GM18870 (cell line): ENCODE measurements around the gene COX17.
"Not testable (repeated sequence)": the region's sequence is repeated elsewhere in the genome, so short reads cannot be mapped to it uniquely, and the experiment has no call there.

Source experiments
- ATAC-seq: cut with Tn5 transposase; IDR thresholded peaks from one replicate; pipeline ENCODE4 v1.9.1; 2021; ENCODE audit warnings: moderate library complexity; ENCODE audit not compliant: unreplicated experiment

COX17 gene

DNA sequence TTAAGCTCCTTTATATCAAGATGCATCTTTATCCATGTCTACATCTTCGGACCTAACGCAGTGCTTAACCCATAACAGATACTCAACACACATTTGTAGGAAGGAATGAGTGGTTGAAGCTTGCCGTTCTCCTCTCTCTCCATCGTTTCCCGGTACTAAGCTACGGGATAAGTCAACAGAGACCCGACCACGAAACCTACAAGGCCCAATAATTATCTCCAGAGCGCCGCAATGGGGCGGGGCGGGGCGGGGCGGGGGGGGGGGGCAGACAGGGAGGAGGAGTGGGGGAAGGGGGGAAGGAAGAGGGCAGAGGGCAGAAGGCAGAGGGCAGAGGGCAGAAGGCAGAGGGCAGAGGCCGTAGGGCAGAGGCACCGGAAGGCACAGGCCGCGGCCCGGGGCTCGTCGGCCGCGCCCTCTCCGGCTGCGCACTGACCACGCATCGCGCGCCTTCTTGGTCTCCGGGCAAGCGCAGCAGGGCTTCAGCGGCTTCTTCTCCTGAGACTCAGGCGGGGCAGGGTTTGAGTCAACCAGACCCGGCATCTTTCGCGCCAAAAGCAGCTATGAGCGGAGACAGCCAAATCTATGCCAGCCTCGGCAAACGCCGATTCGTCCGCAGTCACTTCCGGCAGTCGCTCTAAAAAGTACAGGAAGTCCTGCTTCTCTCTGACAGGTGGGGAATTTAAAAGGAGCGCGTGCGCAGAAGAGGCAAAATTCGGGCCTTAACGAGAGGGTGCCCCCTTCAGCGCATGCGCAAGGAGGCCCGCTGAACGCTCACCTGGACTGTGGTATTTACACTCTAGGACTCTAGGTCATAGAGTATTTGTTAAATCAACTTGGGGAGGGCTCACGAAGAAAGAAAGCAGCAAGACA, at the start of gene COX17:
Gene COX17, minus strand, starts transcription at position 636 of the 870 bp plus-strand sequence. Its CDS starts 96 bp downstream, at position 540.
- peak; percentile 92 for ATAC-seq

DNA sequence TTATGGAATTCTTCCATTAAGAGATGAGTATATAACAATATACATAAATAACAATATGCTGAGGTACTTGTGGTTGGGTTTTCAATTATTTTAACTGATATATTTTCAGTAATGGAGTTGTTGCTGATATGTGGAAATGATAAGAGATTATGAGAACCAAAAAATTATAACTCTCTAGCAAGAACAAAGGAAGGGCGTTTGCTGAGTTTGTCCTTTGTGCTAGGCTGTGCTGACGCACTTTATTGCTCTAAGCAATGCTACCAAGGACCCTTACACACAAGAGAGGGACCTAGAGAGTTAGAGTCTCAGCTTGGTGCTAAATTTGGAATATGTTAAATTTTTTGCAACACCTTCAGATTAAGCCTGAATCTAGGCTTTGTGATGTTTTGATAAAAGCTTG, 49.7 kb upstream of the COX17 start:
- no peak for ATAC-seq

- ATAC-seq: no peak
Observed at GRCh38 chr3:119723022-119723421, 45.8 kb upstream of the COX17 start.

DNA sequence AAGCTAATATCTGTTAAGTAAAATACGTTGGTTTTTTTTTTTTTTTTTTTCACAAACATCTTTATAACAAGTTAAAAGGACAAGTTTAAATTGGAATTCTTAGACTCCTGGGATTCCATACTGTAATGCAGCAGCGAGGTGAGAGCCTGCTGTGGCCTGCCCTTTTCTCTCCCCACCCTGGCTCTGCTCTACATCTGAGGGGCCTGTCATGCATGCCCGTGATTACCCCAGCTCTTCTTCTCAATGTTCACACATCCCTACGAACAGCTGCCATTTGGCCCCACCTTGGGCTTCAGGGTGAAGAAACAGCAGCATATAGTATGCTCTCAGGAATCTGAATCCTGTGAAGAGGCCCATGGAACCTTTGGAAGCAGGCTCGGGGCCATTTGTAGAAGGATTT, 40.3 kb upstream of the COX17 start:
- no peak for ATAC-seq

- no peak for ATAC-seq
Observed at GRCh38 chr3:119716998-119717397, 39.8 kb upstream of the COX17 start.

DNA sequence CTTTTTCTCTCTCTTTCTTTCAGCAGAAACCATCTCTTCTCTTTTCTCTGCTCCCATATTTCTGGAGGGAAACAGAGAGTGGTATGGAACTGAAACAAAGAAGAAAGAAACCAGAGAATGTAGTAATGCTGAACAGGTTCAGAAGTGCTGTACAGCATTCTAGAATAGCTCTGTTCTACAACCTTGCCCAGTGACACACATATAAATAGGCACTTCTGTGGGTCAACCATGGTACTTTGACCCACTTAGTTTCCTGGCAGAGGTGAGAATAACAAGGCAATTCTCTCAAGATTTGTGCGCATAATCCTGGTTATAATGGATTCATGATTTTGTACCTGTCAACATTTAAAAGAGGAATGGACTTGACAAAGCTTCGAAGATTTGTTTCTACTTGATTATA, 37.9 kb upstream of the COX17 start:
- ATAC-seq: no peak

- no peak for ATAC-seq
Observed at GRCh38 chr3:119703820-119704531, 26.8 kb upstream of the COX17 start.

DNA sequence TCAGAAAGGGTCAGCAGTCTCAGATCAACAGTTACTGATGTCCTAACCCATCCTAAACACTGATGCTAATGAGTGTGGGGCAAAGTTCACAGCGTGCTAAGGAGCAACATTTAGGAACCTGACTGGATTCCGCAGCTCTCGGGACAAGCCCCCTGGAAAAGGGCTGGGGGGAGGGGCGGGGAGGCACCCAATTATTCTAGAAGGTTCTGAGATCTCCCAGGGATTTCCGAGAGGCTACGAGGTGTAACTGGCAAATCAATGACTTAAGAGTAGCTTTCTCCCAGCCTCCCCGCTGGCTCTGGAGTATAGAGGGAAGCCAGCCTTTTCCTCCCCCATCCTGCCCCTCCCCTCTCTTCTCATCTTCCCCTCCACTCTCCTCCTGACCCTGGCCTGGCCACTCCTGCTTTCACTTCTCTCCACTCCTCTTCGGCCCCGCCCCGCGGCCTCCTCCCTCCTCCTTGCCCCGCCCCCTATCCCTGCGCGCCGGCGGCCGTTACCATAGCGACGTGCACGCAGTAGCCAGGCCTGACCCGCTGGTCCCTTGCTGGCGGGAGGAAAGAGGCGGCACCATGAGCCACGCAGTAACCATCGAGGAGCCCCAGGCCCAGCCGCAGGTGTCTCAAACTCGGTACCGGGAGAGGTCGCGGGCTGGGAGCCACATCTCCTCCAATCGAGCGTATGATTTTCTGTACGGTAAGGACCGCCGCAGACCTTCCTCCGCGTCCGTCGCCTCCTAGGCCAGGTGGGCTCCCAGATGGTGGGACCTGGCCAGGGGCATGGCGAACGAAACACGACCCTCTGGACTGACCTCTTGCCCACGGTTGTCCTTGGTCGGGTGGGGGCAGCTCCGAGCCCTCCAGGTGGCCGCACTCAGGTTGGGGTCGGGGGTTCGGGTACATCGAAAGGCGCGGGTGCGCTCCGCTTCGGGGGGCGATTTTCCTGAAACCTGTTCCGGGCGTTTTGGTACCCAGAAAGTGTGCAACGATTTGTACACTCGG, 25.6 kb upstream of the COX17 start, which contains the start of gene CFAP91:
Gene CFAP91, plus strand, starts transcription at position 493 of the 998 bp plus-strand sequence. Its CDS starts 77 bp downstream, at position 570.
- peak; percentile 61 for ATAC-seq

- ATAC-seq: peak; percentile 6
Observed at GRCh38 chr3:119700920-119701734, 23.9 kb upstream of the COX17 start.

- ATAC-seq: peak; percentile 39
Observed at GRCh38 chr3:119700269-119700919, 23.2 kb upstream of the COX17 start.

DNA sequence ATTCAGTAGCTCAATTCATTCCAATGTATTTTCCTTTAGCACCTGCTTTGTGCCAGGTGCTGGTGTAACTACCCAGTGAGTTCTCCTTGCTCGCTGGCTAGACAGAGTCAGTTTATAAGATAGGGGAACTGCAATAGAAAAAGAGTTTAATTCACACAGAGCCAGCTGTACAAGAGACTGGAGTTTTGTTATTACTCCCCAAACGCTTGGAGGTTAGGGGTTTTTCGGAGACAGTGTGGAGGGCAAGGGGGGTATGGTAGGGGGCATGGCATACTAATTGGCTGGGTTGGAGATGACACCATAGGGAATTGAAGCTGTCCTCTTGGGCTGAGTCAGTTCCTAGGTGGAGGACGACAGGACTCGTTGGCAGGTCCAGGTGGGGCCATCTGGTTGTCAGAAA, 20.2 kb upstream of the COX17 start:
- peak; percentile 67 for ATAC-seq

- no peak for ATAC-seq
Observed at GRCh38 chr3:119695480-119695879, 18.3 kb upstream of the COX17 start.

DNA sequence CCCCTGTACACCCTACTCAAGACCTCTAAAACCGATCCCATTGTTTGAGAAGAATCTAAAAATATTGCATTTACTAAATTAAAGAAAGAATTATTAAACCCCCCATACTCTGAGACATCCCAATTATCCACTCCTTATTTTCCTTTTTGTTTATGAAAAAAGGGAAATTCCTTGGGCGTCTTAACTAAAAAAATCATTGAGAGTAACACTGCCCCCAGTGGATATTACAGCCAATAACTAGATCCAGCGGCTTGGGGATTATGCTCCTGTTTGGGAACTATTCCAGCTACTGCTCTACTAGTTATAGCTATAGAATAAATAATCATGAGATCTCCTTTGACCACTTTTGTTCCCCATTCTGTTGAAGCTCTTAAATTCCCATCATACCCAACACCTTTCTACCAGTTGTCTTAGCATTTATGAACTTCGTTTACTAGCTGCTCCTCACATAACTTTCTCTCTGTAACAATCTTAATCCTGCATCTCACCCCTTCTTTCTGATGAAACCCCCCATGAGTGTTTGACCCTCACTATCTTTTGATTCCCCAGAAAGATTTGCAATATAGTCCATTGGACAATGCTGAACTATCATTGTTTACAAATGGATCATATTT, 12.9 kb upstream of the COX17 start:
- ATAC-seq: no peak

- no peak for ATAC-seq
Observed at GRCh38 chr3:119683421-119683820, 6.2 kb upstream of the COX17 start.

DNA sequence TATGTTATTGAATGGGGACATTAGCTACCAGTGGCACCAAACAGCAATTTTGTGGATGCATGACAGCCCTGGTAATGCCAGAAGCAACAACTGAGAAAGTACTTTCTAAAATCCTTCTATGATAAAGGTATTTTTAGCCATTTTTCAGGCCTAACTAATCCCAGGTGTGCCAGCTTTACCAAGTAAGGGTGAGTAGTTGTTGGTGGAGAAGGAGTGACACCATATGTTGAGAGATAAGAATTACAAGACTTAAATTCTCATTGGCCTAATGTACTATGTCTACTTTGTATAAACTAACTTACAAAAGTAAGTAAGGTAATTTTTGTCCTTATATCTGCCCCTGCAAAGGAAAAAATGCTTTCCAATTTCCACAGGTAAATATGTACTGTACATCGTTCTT, 4.1 kb upstream of the COX17 start:
- peak; percentile 34 for ATAC-seq

- ATAC-seq: no peak
Observed at GRCh38 chr3:119679874-119680273, 2.7 kb upstream of the COX17 start.

DNA sequence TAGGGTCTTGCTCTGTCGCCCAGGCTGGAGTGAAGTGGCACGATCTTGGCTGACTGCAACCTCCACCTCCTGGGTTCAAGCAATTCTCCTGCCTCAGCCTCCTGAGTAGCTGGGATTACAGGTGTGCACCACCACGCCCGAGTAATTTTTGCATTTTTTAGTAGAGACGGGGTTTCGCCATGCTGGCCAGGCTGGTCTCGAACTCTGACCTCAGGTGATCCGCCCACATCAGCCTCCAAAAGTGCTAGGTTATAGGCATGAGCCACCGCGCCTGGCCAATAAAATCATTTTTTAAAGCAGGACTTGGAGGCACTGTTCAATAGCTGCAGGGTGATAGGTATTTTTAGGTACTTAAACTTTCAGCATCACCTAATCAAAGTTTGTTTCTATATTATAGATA, 1.0 kb upstream of the COX17 start:
- ATAC-seq: not testable (repeated sequence)

- no peak for ATAC-seq
Observed at GRCh38 chr3:119677641-119677934, 382 bp upstream of the COX17 start.

DNA sequence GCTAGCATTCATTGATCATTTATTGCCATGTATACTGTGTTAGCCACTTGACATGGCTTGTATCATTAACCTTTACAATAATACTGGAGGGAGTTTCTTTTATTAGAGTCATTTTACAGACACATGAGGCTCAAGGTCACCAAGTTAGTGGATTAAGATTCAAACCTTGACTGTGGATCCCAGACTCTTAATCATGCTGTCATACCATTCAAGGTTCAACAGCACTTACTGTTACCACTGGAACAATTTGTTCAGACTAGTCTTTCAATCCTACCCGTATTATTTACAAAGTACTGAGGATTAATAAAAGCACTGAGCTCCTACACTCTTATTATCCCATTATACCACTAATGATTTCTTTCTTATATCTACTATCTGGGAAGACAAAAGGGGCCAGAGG, 1.2 kb downstream of the COX17 start:
- ATAC-seq: no peak
